K562 (cell line): ENCODE data around the gene PCDH1. TPM values are rescaled to one million over a fixed set of nuclear protein-coding genes. Genes with fewer than 3 reads are reported as not detected.

Experiments
- ATAC-seq: fragments of 200-7000 bp; cut with Tn5 transposase; 3 replicates; pipeline ENCODE4 v1.9.1; 2020; ENCODE audit warnings: moderate library complexity
- BruUV-seq: library from RNA; stranded (reverse); fragments of 400-500 nt; replicated peaks from 2 replicates; lab custom pipeline; 2021; lab: Mats Ljungman, UMichigan
- CTCF ChIA-PET: fragments of 300-600 bp; formaldehyde crosslinking; extraction: SDS; loops from one replicate; lab custom pipeline; 2021; ENCODE audit warnings: low intra/inter-chr PET ratio; lab: Yijun Ruan, JAX
- POLR2A ChIA-PET: fragments of 300-600, 350-650 bp; sonication (Branson Sonifier 250); formaldehyde crosslinking; extraction: SDS; loops from one replicate; lab custom pipeline; 2021; ENCODE audit warnings: antibody characterized with exemption, inconsistent platforms; lab: Yijun Ruan, JAX
- DNase-seq, 4 experiments: peaks; one replicate each; pipeline versions ENCODE4 v3.0.0 to v3.0.0-alpha.2; 2011 to 2018; ENCODE audit warnings: low spot score in 3 of 4, mixed read lengths in 3 of 4; ENCODE audit errors: extremely low read depth in 1 of 4
- FAIRE-seq: peaks from 2 replicates; lab custom pipeline; 2011; peaks lifted over from hg19 to GRCh38; lab: Jason Lieb, UNC
- H2AFZ ChIP-seq: 2 replicates; pipeline ENCODE4 v1.6.0; 2011; ENCODE audit warnings: low read depth, low read length, control low read depth, inconsistent platforms
- H3K27ac ChIP-seq: fragments of 200-600 bp; 3 replicates; pipeline ENCODE4 v1.8.0; 2011; ENCODE audit warnings: low read depth, mild to moderate bottlenecking, control low read depth, inconsistent platforms, low read length, moderate library complexity, mixed read lengths; ENCODE audit errors: extremely low read depth
- H3K27me3 ChIP-seq, 2 experiments: fragments of 300-600 bp in 1 of 2; 2 replicates in 1 of 2; 3 replicates in 1 of 2; pipeline versions ENCODE4 v1.6.0 to v1.8.0; 2011; ENCODE audit warnings: inconsistent platforms in 2 of 2, low read length in 2 of 2, mild to moderate bottlenecking in 1 of 2, mixed read lengths in 1 of 2, moderate library complexity in 1 of 2; ENCODE audit not compliant: control insufficient read depth in 2 of 2, insufficient read depth in 2 of 2
- H3K36me3 ChIP-seq: fragments of 300-600 bp; 3 replicates; pipeline ENCODE4 v1.8.0; 2011; ENCODE audit warnings: mild to moderate bottlenecking, low read length, inconsistent platforms; ENCODE audit not compliant: control insufficient read depth, insufficient read depth
- H3K4me1 ChIP-seq, 2 experiments: fragments of 200-600 bp in 1 of 2; replicated peaks in 1 of 2; 2 replicates in 1 of 2; 3 replicates in 1 of 2; pipeline versions ENCODE4 v1.5.1 to v1.8.0; 2011; ENCODE audit warnings: inconsistent platforms in 2 of 2, low read length in 2 of 2, mild to moderate bottlenecking in 1 of 2, mixed read lengths in 1 of 2, moderate library complexity in 1 of 2; ENCODE audit not compliant: control insufficient read depth in 2 of 2, insufficient read depth in 2 of 2
- H3K4me2 ChIP-seq: 2 replicates; pipeline ENCODE4 v1.6.1; 2011; ENCODE audit warnings: low read length, control low read depth, inconsistent platforms, mixed read lengths; ENCODE audit not compliant: insufficient read depth
- H3K4me3 ChIP-seq: fragments of 200-600 bp; sonication (generic), shearing (Covaris generic); 2 replicates; pipeline ENCODE4 v1.5.1; 2016; ENCODE audit warnings: control low read depth, inconsistent platforms
- H3K79me2 ChIP-seq: fragments of 200-600 bp; 3 replicates; pipeline ENCODE4 v1.8.0; 2011; ENCODE audit warnings: low read length, inconsistent platforms; ENCODE audit not compliant: control insufficient read depth, insufficient read depth
- H3K9ac ChIP-seq, 2 experiments: 2 replicates each; pipeline versions ENCODE4 v1.6.0 to v1.6.1; 2011; ENCODE audit warnings: low read depth in 2 of 2, low read length in 2 of 2, control low read depth in 1 of 2, inconsistent platforms in 1 of 2, mild to moderate bottlenecking in 1 of 2, mixed read lengths in 1 of 2; ENCODE audit not compliant: insufficient read depth in 1 of 2
- H3K9me1 ChIP-seq: one replicate; pipeline ENCODE4 v1.6.0; 2011; ENCODE audit warnings: inconsistent platforms, mild to moderate bottlenecking, low read length, moderate library complexity; ENCODE audit not compliant: control insufficient read depth, insufficient read depth
- H3K9me3 ChIP-seq: replicated peaks from 2 replicates; pipeline ENCODE4 v1.5.1; 2011; ENCODE audit warnings: low read depth, low read length, inconsistent platforms; ENCODE audit not compliant: control insufficient read depth, insufficient read depth
- H4K20me1 ChIP-seq: replicated peaks from 2 replicates; pipeline ENCODE4 v1.6.1; 2011; ENCODE audit warnings: low read length, inconsistent platforms, mixed read lengths; ENCODE audit not compliant: control insufficient read depth, insufficient read depth
- NRF1 ChIP-seq, 2 experiments: fragments of 450-650 bp; IDR thresholded peaks in 1 of 2; conservative IDR thresholded peaks in 1 of 2; 2 replicates each; pipeline ENCODE4 v1.6.1; 2014; ENCODE audit warnings: mild to moderate bottlenecking in 2 of 2
- TEAD1 ChIP-seq, 2 experiments: fragments of 450-650 bp in 1 of 2; sonication (generic) in 1 of 2; formaldehyde crosslinking; IDR thresholded peaks; 2 replicates each; pipeline versions ENCODE4 v1.4.0 to v1.8.0; 2020 to 2022; ENCODE audit warnings: mild to moderate bottlenecking in 2 of 2, missing genetic modification reagents in 1 of 2
- ZEB2 ChIP-seq: fragments of 450-650 bp; IDR thresholded peaks from 2 replicates; pipeline ENCODE4 v1.6.1; 2016
- WGBS: fragments of 100-300 bp; shearing (Covaris generic); methylation state at CpG from one replicate; pipeline ENCODE4 v1.1.6; 2016; ENCODE audit warnings: low coverage, mixed read lengths; ENCODE audit not compliant: insufficient coverage; ENCODE audit errors: missing lambda C conversion rate; 5-methylcytosine and 5-hydroxymethylcytosine counted together
- in situ Hi-C: fragments of 300-500 bp; cut with MboI; formaldehyde crosslinking; loops from 4 replicates; pipeline ENCODE4 v1.15.0; 2018; ENCODE audit warnings: inconsistent platforms, mixed read lengths
- intact Hi-C: fragments of 100-400 bp; cut with micrococcal nuclease; formaldehyde crosslinking; loops from 2 replicates; pipeline ENCODE4 v1.14.2; 2022
- polyA plus RNA-seq, 8 experiments: library from polyadenylated mRNA; depleted of rRNA in 4 of 8; stranded (reverse) in 5 of 8; unstranded in 3 of 8; fragments of >200 nt; fragmentation: Nextera tagmentation in 2 of 8; fragmentation: Illumina TruSeq in 1 of 8; extraction: Ambion mirVana in 2 of 8; extraction: Trizol in 1 of 8; gene quantifications; 2 replicates each; pipeline versions ENCODE4 v1.2.1 to v1.2.3, GENCODE V29; 2011 to 2014; ENCODE audit warnings: inconsistent platforms in 1 of 8, missing spikeins in 1 of 8
- total RNA-seq, 7 experiments: library from RNA; depleted of rRNA in 6 of 7; stranded (reverse); fragments of >200 nt in 6 of 7; fragmentation: Illumina TruSeq in 2 of 7; extraction: Trizol in 2 of 7; gene quantifications; 2 replicates each; pipeline versions ENCODE4 v1.2.1 to v1.2.3, GENCODE V29; 2011 to 2021; ENCODE audit warnings: low replicate concordance in 1 of 7
- TF ChIP-seq, protein P1 (sequence below): fragments of 150-350 bp; IDR thresholded peaks from 2 replicates; pipeline ENCODE4 v1.6.1; 2014; ENCODE audit warnings: low read depth, mild to moderate bottlenecking, low read length, borderline replicate concordance

The PCDH1 gene
- total and polyA plus RNA-seq, 9 of the 15 experiments (the other 6 are each of a cell fraction or from before 2014, with no cell fraction given): 0.11 to 3.6 (median 1.9) TPM; not detected in 1

DNA sequence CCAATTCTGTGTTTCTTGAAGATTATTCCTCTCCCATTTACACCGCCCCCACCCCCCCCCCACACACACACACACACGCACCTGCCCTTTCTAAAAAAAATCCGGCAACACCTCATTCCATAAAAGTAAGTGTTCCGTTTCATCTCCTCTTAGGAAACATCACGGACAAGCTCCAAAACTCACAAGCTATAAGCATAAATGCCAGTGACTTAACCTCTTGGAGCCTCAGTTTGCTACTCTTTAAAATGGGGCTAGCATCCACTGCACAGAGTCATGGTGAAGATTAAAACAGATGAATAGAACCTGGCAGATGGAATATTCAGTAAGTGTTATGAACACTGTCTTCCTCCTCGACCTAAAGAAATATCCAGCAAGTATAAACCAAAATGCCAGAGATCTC lies 70.5 kb downstream of the PCDH1 start (continued):
- TF ChIP-seq, protein P1, sequence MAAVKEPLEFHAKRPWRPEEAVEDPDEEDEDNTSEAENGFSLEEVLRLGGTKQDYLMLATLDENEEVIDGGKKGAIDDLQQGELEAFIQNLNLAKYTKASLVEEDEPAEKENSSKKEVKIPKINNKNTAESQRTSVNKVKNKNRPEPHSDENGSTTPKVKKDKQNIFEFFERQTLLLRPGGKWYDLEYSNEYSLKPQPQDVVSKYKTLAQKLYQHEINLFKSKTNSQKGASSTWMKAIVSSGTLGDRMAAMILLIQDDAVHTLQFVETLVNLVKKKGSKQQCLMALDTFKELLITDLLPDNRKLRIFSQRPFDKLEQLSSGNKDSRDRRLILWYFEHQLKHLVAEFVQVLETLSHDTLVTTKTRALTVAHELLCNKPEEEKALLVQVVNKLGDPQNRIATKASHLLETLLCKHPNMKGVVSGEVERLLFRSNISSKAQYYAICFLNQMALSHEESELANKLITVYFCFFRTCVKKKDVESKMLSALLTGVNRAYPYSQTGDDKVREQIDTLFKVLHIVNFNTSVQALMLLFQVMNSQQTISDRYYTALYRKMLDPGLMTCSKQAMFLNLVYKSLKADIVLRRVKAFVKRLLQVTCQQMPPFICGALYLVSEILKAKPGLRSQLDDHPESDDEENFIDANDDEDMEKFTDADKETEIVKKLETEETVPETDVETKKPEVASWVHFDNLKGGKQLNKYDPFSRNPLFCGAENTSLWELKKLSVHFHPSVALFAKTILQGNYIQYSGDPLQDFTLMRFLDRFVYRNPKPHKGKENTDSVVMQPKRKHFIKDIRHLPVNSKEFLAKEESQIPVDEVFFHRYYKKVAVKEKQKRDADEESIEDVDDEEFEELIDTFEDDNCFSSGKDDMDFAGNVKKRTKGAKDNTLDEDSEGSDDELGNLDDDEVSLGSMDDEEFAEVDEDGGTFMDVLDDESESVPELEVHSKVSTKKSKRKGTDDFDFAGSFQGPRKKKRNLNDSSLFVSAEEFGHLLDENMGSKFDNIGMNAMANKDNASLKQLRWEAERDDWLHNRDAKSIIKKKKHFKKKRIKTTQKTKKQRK: no peak

DNA sequence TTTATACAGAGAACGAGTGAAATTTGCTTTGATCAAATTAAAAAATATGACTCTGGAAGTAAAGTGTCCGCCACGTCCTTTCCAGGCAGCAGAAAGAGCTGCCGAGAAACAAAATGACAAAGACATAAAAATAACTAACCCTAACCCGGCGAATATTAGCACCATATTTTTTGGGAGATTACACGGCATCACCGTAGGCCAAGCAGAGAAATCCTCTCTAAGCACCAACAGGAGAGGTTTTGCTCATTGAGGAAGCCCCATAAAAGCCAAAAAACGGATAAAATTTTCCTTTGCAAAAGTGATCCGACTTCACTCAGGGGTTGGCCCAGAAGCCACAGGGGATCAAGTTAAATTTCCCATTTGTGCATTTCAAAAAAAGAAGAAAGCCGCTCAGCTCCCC lies 70.9 kb downstream of the PCDH1 start:
- ChIA-PET CTCF (no interaction called here), POLR2A (interaction anchor here (0.6 kb wide), 1 partner anchor 1421 kb away, joined by 3 read pairs; no protein-coding TSS in a partner anchor)
- TF ChIP-seq NRF1 (conservative IDR thresholded peaks at IDR 0.05 in 1 of 2, IDR thresholded peaks at IDR 0.05 in 1 of 2): no peak
- no peak for TF ChIP-seq TEAD1 (CRISPR knock-in tag; IDR thresholded peaks at IDR 0.05)
- no peak for TF ChIP-seq ZEB2
- Histone ChIP-seq H3K4me1 (peaks cover 0 to 6% of the 10 kb centered on the region in 2 experiments; a peak in 1 of 5 replicates), H3K27me3 (peaks cover 24 to 55% of the 10 kb centered on the region in 2 experiments), H3K27ac (no peak overlapping the region), H3K36me3 (no peaks in the 10 kb centered on the region), H3K4me2 (no peak overlapping the region), H3K79me2 (no peaks in the 10 kb centered on the region), H3K9me3 (no peaks in the 10 kb centered on the region), H3K9ac (no peak overlapping the region), H4K20me1 (0 out of 2 replicates have a peak, but pooled peaks cover 12% of the 10 kb centered on the region), H3K4me3 (no peak overlapping the region), H3K9me1 (no peaks in the 10 kb centered on the region), H2AFZ (no peak overlapping the region)
- 3% methylated on average over 11 of the region's 11 CpGs for WGBS
- intact Hi-C loops (no loop called here), in situ Hi-C loops (no loop called here)
- no peak for FAIRE-seq
- DNase-seq: no peak
- no peak for ATAC-seq
- BruUV-seq: no TSS peak
